H1 (cell line): Measurements from ENCODE around the gene ELP5.

Experiments used
- CBX5 ChIP-seq: fragments of 300-800, 300-1000 bp; sonication (generic); IDR thresholded peaks from 2 replicates; pipeline ENCODE4 v1.7.1; 2016; ENCODE audit warnings: antibody characterized with exemption, low read length, low read depth
- FOSL1 ChIP-seq: IDR thresholded peaks from 2 replicates; pipeline ENCODE4 v1.6.1; 2011; ENCODE audit warnings: mild to moderate bottlenecking, low read depth, low read length, moderate library complexity; ENCODE audit not compliant: insufficient read depth

- TF ChIP-seq FOSL1 = peak; percentile 95
- no peak for TF ChIP-seq CBX5
These were observed 10.0 kb upstream of the ELP5 start, which contains the start of gene GABARAP for GRCh38 chr17:7241783-7242716.
